Epithelial cell of proximal tubule (primary cell): ENCODE results near the gene EMC1. TPM values are rescaled to one million over a fixed set of nuclear protein-coding genes. Genes with fewer than 3 reads are reported as not detected.

ENCODE experiments used
- DNase-seq: peaks from one replicate; pipeline ENCODE4 v3.0.0-alpha.2; 2011; ENCODE audit warnings: low read depth
- H3K4me3 ChIP-seq: 2 replicates; pipeline ENCODE4 v1.5.1; 2011; ENCODE audit warnings: low read depth, mild to moderate bottlenecking, low read length
- CTCF ChIP-seq: conservative IDR thresholded peaks from 2 replicates; pipeline ENCODE4 v1.5.1; 2012; ENCODE audit warnings: low read depth, mild to moderate bottlenecking, low read length
- total RNA-seq: library from RNA; depleted of rRNA; stranded (reverse); fragments of >200 nt; gene quantifications from 2 replicates; pipeline ENCODE4 v1.2.3, GENCODE V29; 2015

Gene EMC1
- total RNA-seq, 1 donor from 2014 or later, result 28.8 TPM

- no peak overlapping the region for H3K4me3 ChIP-seq
- DNase-seq, result no peak
- TF ChIP-seq CTCF, result no peak
These were observed 84.2 kb downstream of the EMC1 start for GRCh38 chr1:19167140-19167539.

- TF ChIP-seq CTCF, result no peak
- H3K4me3 ChIP-seq, result no peak overlapping the region
- no peak for DNase-seq
These were observed 85.3 kb downstream of the EMC1 start for GRCh38 chr1:19166066-19166465.

Other genes starting within 250 kb of the EMC1 start
- gene UBR4, start 41.3 kb downstream of the EMC1 start, total RNA-seq, result 53.0 and 78.3 TPM in 2 replicates
- gene MRTO4, start 281 bp upstream of the EMC1 start, total RNA-seq, result 47.2 and 117 TPM in 2 replicates
- 0.36 and 1.3 TPM in 2 replicates for gene AKR7A3, start 37.2 kb upstream of the EMC1 start, total RNA-seq
- 92.4 and 102 TPM in 2 replicates for gene AKR7A2, start 60.6 kb upstream of the EMC1 start, total RNA-seq
- 21.7 and 23.7 TPM in 2 replicates for gene SLC66A1, start 60.8 kb upstream of the EMC1 start, total RNA-seq
- gene CAPZB, start 234.0 kb upstream of the EMC1 start, total RNA-seq, result 74.9 and 105 TPM in 2 replicates